Neural cell (in vitro differentiated cells): ENCODE results near the gene TLE7. TPM values are rescaled to one million over a fixed set of nuclear protein-coding genes. Genes with fewer than 3 reads are reported as not detected.

ENCODE experiments used
- H2AFZ ChIP-seq: fragments of 200-600, 300-800 bp; sonication (generic), shearing (Covaris generic); 2 replicates; pipeline ENCODE4 v1.6.0; 2014; ENCODE audit warnings: low read depth, mild to moderate bottlenecking, antibody characterized with exemption, low read length, moderate library complexity
- H3F3A ChIP-seq: fragments of 200-600 bp; shearing (Covaris generic); 2 replicates; pipeline ENCODE4 v1.6.1; 2016; ENCODE audit warnings: mild to moderate bottlenecking, moderate library complexity, mixed read lengths, antibody characterized with exemption, low read length; ENCODE audit not compliant: insufficient read depth, poor library complexity, severe bottlenecking
- H3K27ac ChIP-seq: fragments of 200-600, 300-800 bp; sonication (generic), shearing (Covaris generic); 2 replicates; pipeline ENCODE4 v1.5.1; 2014; ENCODE audit warnings: mild to moderate bottlenecking, low read length, moderate library complexity
- H3K27me3 ChIP-seq: fragments of 300-800, 200-600 bp; sonication (generic), shearing (Covaris generic); 2 replicates; pipeline ENCODE4 v1.6.0; 2014; ENCODE audit warnings: mild to moderate bottlenecking, low read depth, low read length, moderate library complexity; ENCODE audit not compliant: insufficient read depth
- H3K36me3 ChIP-seq: fragments of 300-800, 200-600 bp; sonication (generic), shearing (Covaris generic); 2 replicates; pipeline ENCODE4 v1.5.1; 2014; ENCODE audit warnings: mild to moderate bottlenecking, antibody characterized with exemption, low read length, moderate library complexity; ENCODE audit not compliant: insufficient read depth
- H3K4me2 ChIP-seq: fragments of 300-800, 200-600 bp; sonication (generic), shearing (Covaris generic); 2 replicates; pipeline ENCODE4 v1.6.0; 2014; ENCODE audit warnings: mild to moderate bottlenecking, low read length
- H3K4me3 ChIP-seq: fragments of 300-800, 200-600 bp; sonication (generic), shearing (Covaris generic); 2 replicates; pipeline ENCODE4 v1.5.1; 2014; ENCODE audit warnings: mild to moderate bottlenecking, low read length, moderate library complexity
- H3K79me2 ChIP-seq: fragments of 200-600 bp; shearing (Covaris generic); replicated peaks from 2 replicates; pipeline ENCODE4 v1.6.0; 2014; ENCODE audit warnings: mild to moderate bottlenecking, low read length, moderate library complexity; ENCODE audit not compliant: insufficient read depth
- H3K9ac ChIP-seq: fragments of 300-800, 200-600 bp; sonication (generic), shearing (Covaris generic); 2 replicates; pipeline ENCODE4 v1.6.1; 2016; ENCODE audit warnings: mild to moderate bottlenecking, low read length, mixed read lengths
- H3K9me2 ChIP-seq: fragments of 200-600 bp; shearing (Covaris generic); 2 replicates; pipeline ENCODE4 v1.6.1; 2016; ENCODE audit warnings: mild to moderate bottlenecking, low read length, mixed read lengths; ENCODE audit not compliant: insufficient read depth
- H3K9me3 ChIP-seq: fragments of 200-600, 300-800 bp; sonication (generic), shearing (Covaris generic); 2 replicates; pipeline ENCODE4 v1.6.1; 2016; ENCODE audit warnings: mild to moderate bottlenecking, mixed run types, low read length, moderate library complexity, mixed read lengths
- H4K20me1 ChIP-seq: fragments of 200-600 bp; shearing (Covaris generic); 2 replicates; pipeline ENCODE4 v1.6.1; 2016; ENCODE audit warnings: mild to moderate bottlenecking, mixed run types; ENCODE audit not compliant: insufficient read depth
- CTCF ChIP-seq: fragments of 450-650 bp; IDR thresholded peaks from 2 replicates; pipeline ENCODE4 v1.5.1; 2014; ENCODE audit warnings: antibody characterized with exemption, mild to moderate bottlenecking, moderate library complexity; ENCODE audit not compliant: poor library complexity, severe bottlenecking
- EP300 ChIP-seq: fragments of 450-650 bp; conservative IDR thresholded peaks from 2 replicates; pipeline ENCODE4 v1.6.1; 2014; ENCODE audit warnings: antibody characterized with exemption, mild to moderate bottlenecking, moderate library complexity; ENCODE audit not compliant: poor library complexity, severe bottlenecking
- EZH2 ChIP-seq: fragments of 200-600, 300-800 bp; shearing (Covaris generic), sonication (generic); IDR thresholded peaks from 2 replicates; pipeline ENCODE4 v1.6.1; 2014; ENCODE audit warnings: antibody characterized with exemption, low read length, borderline replicate concordance, mild to moderate bottlenecking; ENCODE audit not compliant: insufficient read depth, poor library complexity, severe bottlenecking
- MXI1 ChIP-seq: fragments of 450-650 bp; conservative IDR thresholded peaks from 2 replicates; pipeline ENCODE4 v1.6.1; 2014; ENCODE audit warnings: antibody characterized with exemption, mild to moderate bottlenecking; ENCODE audit not compliant: poor library complexity, severe bottlenecking
- POLR2AphosphoS5 ChIP-seq: IDR thresholded peaks from 2 replicates; pipeline ENCODE4 v1.6.1; 2012
- RAD21 ChIP-seq: fragments of 450-650 bp; conservative IDR thresholded peaks from 2 replicates; pipeline ENCODE4 v1.6.1; 2014; ENCODE audit warnings: antibody characterized with exemption, mild to moderate bottlenecking, moderate library complexity
- REST ChIP-seq: IDR thresholded peaks from 2 replicates; pipeline ENCODE4 v1.6.1; 2012; ENCODE audit warnings: borderline replicate concordance
- SMC3 ChIP-seq: fragments of 450-650 bp; conservative IDR thresholded peaks from 2 replicates; pipeline ENCODE4 v1.6.1; 2014; ENCODE audit warnings: antibody characterized with exemption, mild to moderate bottlenecking, moderate library complexity; ENCODE audit not compliant: poor library complexity
- TAF1 ChIP-seq: IDR thresholded peaks from 2 replicates; pipeline ENCODE4 v1.6.1; 2012; ENCODE audit warnings: low read depth
- polyA plus RNA-seq: library from polyadenylated mRNA; depleted of rRNA; stranded (reverse); fragments of >200 nt; gene quantifications from 2 replicates; pipeline ENCODE4 v1.2.3, GENCODE V29; 2014

The TLE7 gene
- polyA plus RNA-seq, 1 donor from 2014 or later, result not detected

- H3K27ac ChIP-seq, result peak overlapping the region; percentile 96
- H3K27me3 ChIP-seq, result no peaks in the 10 kb centered on the region
- H2AFZ ChIP-seq, result peak overlapping the region; percentile 94
- peak overlapping the region; percentile 96 for H3K9ac ChIP-seq
- peak overlapping the region; percentile 90 for H3K4me2 ChIP-seq
- H3K9me3 ChIP-seq, result no peaks in the 10 kb centered on the region
- no peaks in the 10 kb centered on the region for H3F3A ChIP-seq
- H3K79me2 ChIP-seq, result no peaks in the 10 kb centered on the region
- H3K36me3 ChIP-seq, result no peaks in the 10 kb centered on the region
- H3K9me2 ChIP-seq, result no peaks in the 10 kb centered on the region
- no peak for TF ChIP-seq RAD21
- TF ChIP-seq REST, result peak; percentile 90
- peak; percentile 79 for TF ChIP-seq EP300
- peak; percentile 90 for TF ChIP-seq TAF1
- peak; percentile 87 for TF ChIP-seq MXI1
- TF ChIP-seq CTCF, result peak; percentile 28
- TF ChIP-seq EZH2, result no peak
- TF ChIP-seq SMC3, result peak; percentile 54
- peak; percentile 98 for TF ChIP-seq POLR2AphosphoS5
- H3K4me3 ChIP-seq, result peak overlapping the region; percentile 78
- no peaks in the 10 kb centered on the region for H4K20me1 ChIP-seq
These were observed 42.4 kb upstream of the TLE7 start for GRCh38 chr16:71484006-71484893.

GRCh38 chr16:71482569-71482968, 40.7 kb upstream of the TLE7 start:
- Histone ChIP-seq H3K27ac (no peak overlapping the region), H3K4me3 (no peak overlapping the region), H4K20me1 (no peaks in the 10 kb centered on the region), H3F3A (no peaks in the 10 kb centered on the region), H3K27me3 (no peaks in the 10 kb centered on the region), H3K36me3 (peaks cover 4% of the 10 kb centered on the region), H3K4me2 (no peak overlapping the region), H3K9me3 (no peaks in the 10 kb centered on the region), H2AFZ (no peak overlapping the region), H3K9me2 (no peaks in the 10 kb centered on the region), H3K79me2 (no peaks in the 10 kb centered on the region), H3K9ac (no peak overlapping the region)
- TF ChIP-seq REST (no peak), CTCF (no peak), EZH2 (no peak), EP300 (no peak), POLR2AphosphoS5 (no peak), SMC3 (no peak), MXI1 (no peak), RAD21 (no peak), TAF1 (no peak)
